HepG2 (cell line): Measurements from ENCODE around the gene CSNK2A1. TPM values are rescaled to one million over a fixed set of nuclear protein-coding genes. Genes with fewer than 3 reads are reported as not detected.
A peak's percentile ranks its signal among the peaks of the same experiment; 100 is the strongest.

ENCODE experiments used
- CBX1 ChIP-seq: IDR thresholded peaks from one replicate; pipeline ENCODE4 v1.6.1; 2016; ENCODE audit warnings: antibody characterized with exemption, low read depth
- HINFP ChIP-seq: sonication (generic); formaldehyde crosslinking; IDR thresholded peaks from 2 replicates; pipeline ENCODE4 v1.4.0; 2020; ENCODE audit warnings: low read depth, mild to moderate bottlenecking, missing genetic modification reagents
- LCORL ChIP-seq, 2 experiments: fragments of 450-650 bp in 1 of 2; sonication (generic) in 1 of 2; formaldehyde crosslinking in 1 of 2; IDR thresholded peaks; 2 replicates each; pipeline versions ENCODE4 v1.5.0 to v1.6.1; 2017 to 2020; ENCODE audit warnings: antibody characterized with exemption in 1 of 2, missing genetic modification reagents in 1 of 2
- MIXL1 ChIP-seq: IDR thresholded peaks from 2 replicates; pipeline ENCODE4 v1.6.1; 2016
- SKI ChIP-seq: fragments of 450-650 bp; IDR thresholded peaks from one replicate; pipeline ENCODE4 v1.6.1; 2018; ENCODE audit warnings: mild to moderate bottlenecking; ENCODE audit not compliant: partially characterized antibody
- THAP11 ChIP-seq: IDR thresholded peaks from 2 replicates; pipeline ENCODE4 v1.6.1; 2016; ENCODE audit warnings: missing biosample characterization, missing genetic modification reagents
- TRIM22 ChIP-seq: fragments of 450-650 bp; IDR thresholded peaks from 2 replicates; pipeline ENCODE4 v1.6.1; 2017
- XRCC5 ChIP-seq: fragments of 200-400 bp; formaldehyde crosslinking; optimal IDR thresholded peaks from 2 replicates; pipeline ENCODE3; 2017; ENCODE audit warnings: mild to moderate bottlenecking, low read length
- ZNF557 ChIP-seq: sonication (generic); formaldehyde crosslinking; IDR thresholded peaks from 2 replicates; pipeline ENCODE4 v1.4.0; 2020; ENCODE audit warnings: missing genetic modification reagents
- ZNF646 ChIP-seq: sonication (generic); formaldehyde crosslinking; IDR thresholded peaks from 2 replicates; pipeline ENCODE4 v1.9.0; 2021; ENCODE audit warnings: mild to moderate bottlenecking, missing genetic modification reagents
- ZNF75D ChIP-seq: sonication (generic); formaldehyde crosslinking; IDR thresholded peaks from 2 replicates; pipeline ENCODE4 v1.8.1; 2023; ENCODE audit warnings: missing genetic modification reagents, mild to moderate bottlenecking, borderline replicate concordance
- ZNF790 ChIP-seq: sonication (generic); formaldehyde crosslinking; IDR thresholded peaks from 2 replicates; pipeline ENCODE4 v1.8.0; 2022; ENCODE audit warnings: missing genetic modification reagents, mild to moderate bottlenecking, borderline replicate concordance
- ZSCAN22 ChIP-seq: sonication (generic); formaldehyde crosslinking; IDR thresholded peaks from 2 replicates; pipeline ENCODE4 v1.4.0; 2020; ENCODE audit warnings: mild to moderate bottlenecking, missing genetic modification reagents
- ZSCAN31 ChIP-seq: sonication (generic); formaldehyde crosslinking; IDR thresholded peaks from 2 replicates; pipeline ENCODE4 v1.5.0; 2020; ENCODE audit warnings: low read depth, mild to moderate bottlenecking, missing genetic modification reagents
- ZSCAN5A ChIP-seq: sonication (generic); formaldehyde crosslinking; IDR thresholded peaks from 2 replicates; pipeline ENCODE4 v1.8.0; 2022; ENCODE audit warnings: mild to moderate bottlenecking, missing genetic modification reagents, borderline replicate concordance
- polyA plus RNA-seq, 8 experiments: library from polyadenylated mRNA; depleted of rRNA in 3 of 8; stranded (reverse) in 7 of 8; unstranded in 1 of 8; fragments of >200 nt; fragmentation: Illumina TruSeq in 4 of 8; extraction: Trizol in 4 of 8; gene quantifications; 2 replicates each; pipeline versions ENCODE4 v1.2.1 to v1.2.3, GENCODE V29; 2011 to 2016; ENCODE audit warnings: low read depth in 4 of 8, missing spikeins in 1 of 8, mixed read lengths in 1 of 8; ENCODE audit not compliant: insufficient read depth in 1 of 8
- total RNA-seq, 5 experiments: library from RNA; depleted of rRNA; stranded (reverse); fragments of >200 nt; fragmentation: Illumina TruSeq; extraction: Trizol; gene quantifications; 2 replicates each; pipeline ENCODE4 v1.2.3, GENCODE V29; 2016; ENCODE audit warnings: low read depth in 1 of 5

CSNK2A1 gene
- total and polyA plus RNA-seq, 2 of the 13 experiments (the other 11 are each of a cell fraction or from before 2014, with no cell fraction given): 153 to 231 TPM

GRCh38 chr20:431012-431904, 112.3 kb downstream of the CSNK2A1 start (continued):
- TF ChIP-seq ZNF646 (CRISPR knock-in tag) (no peak), ZSCAN31 (CRISPR knock-in tag) (no peak), MIXL1 (CRISPR knock-in tag) (peak; percentile 92), XRCC5 (peak; percentile 99), ZNF557 (CRISPR knock-in tag) (no peak), TRIM22 (no peak), ZNF75D (no peak), ZNF790 (CRISPR knock-in tag) (no peak), THAP11 (peak; percentile 81), CBX1 (no peak), SKI (no peak), HINFP (CRISPR knock-in tag) (0 out of 2 replicates have a peak, but pooled peaks have one; percentile 67), ZSCAN22 (CRISPR knock-in tag) (no peak), ZSCAN5A (no peak), LCORL (IDR thresholded peaks at IDR 0.05) (no peak), LCORL (CRISPR knock-in tag; IDR thresholded peaks at IDR 0.05) (peak; percentile 81)
